Measurements from ENCODE around the gene CTNNAL1. TPM values are rescaled to one million over a fixed set of nuclear protein-coding genes. Genes with fewer than 3 reads are reported as not detected.

The CTNNAL1 gene
- total RNA-seq, 1 donor from 2014 or later: 13.7 TPM

GRCh38 chr9:109001275-109001676 lies 12.0 kb downstream of the CTNNAL1 start:
- Mint-ChIP-seq H3K27me3 (ENCODE audit: unreplicated experiment) (no peaks in the 10 kb centered on the region), H3K4me1 (ENCODE audit: low read depth, unreplicated experiment) (peaks cover 4% of the 10 kb centered on the region), H3K9me3 (ENCODE audit: unreplicated experiment) (peaks cover 4% of the 10 kb centered on the region), H3K27ac (ENCODE audit: unreplicated experiment) (no peak overlapping the region), H3K36me3 (ENCODE audit: unreplicated experiment) (peaks cover 18% of the 10 kb centered on the region), H3K4me3 (ENCODE audit: unreplicated experiment) (no peak overlapping the region)
- TF ChIP-seq CTCF (IDR thresholded peaks at IDR 0.05; ENCODE audit: partially characterized antibody, unreplicated experiment): no peak
- no peak for DNase-seq

GRCh38 chr9:108997112-108997511 lies 16.2 kb downstream of the CTNNAL1 start:
- Mint-ChIP-seq H3K36me3 (ENCODE audit: unreplicated experiment) (peaks cover under 1% of the 10 kb centered on the region), H3K9me3 (ENCODE audit: unreplicated experiment) (no peaks in the 10 kb centered on the region), H3K27ac (ENCODE audit: unreplicated experiment) (no peak overlapping the region), H3K4me3 (ENCODE audit: unreplicated experiment) (no peak overlapping the region), H3K27me3 (ENCODE audit: unreplicated experiment) (no peaks in the 10 kb centered on the region), H3K4me1 (ENCODE audit: low read depth, unreplicated experiment) (no peaks in the 10 kb centered on the region)
- DNase-seq: no peak
- TF ChIP-seq CTCF (IDR thresholded peaks at IDR 0.05; ENCODE audit: partially characterized antibody, unreplicated experiment): no peak

- H3K27me3 Mint-ChIP-seq (ENCODE audit: unreplicated experiment): no peaks in the 10 kb centered on the region
- no peak for TF ChIP-seq CTCF (IDR thresholded peaks at IDR 0.05; ENCODE audit: partially characterized antibody, unreplicated experiment)
- no peak overlapping the region for H3K27ac Mint-ChIP-seq (ENCODE audit: unreplicated experiment)
- H3K36me3 Mint-ChIP-seq (ENCODE audit: unreplicated experiment): no peaks in the 10 kb centered on the region
- no peaks in the 10 kb centered on the region for H3K9me3 Mint-ChIP-seq (ENCODE audit: unreplicated experiment)
- no peaks in the 10 kb centered on the region for H3K4me1 Mint-ChIP-seq (ENCODE audit: low read depth, unreplicated experiment)
- H3K4me3 Mint-ChIP-seq (ENCODE audit: unreplicated experiment): no peak overlapping the region
- no peak for DNase-seq
These were observed 16.7 kb downstream of the CTNNAL1 start for GRCh38 chr9:108996643-108997042.

- Mint-ChIP-seq H3K27ac (ENCODE audit: unreplicated experiment) (no peak overlapping the region), H3K4me1 (ENCODE audit: low read depth, unreplicated experiment) (no peaks in the 10 kb centered on the region), H3K36me3 (ENCODE audit: unreplicated experiment) (no peaks in the 10 kb centered on the region), H3K9me3 (ENCODE audit: unreplicated experiment) (no peaks in the 10 kb centered on the region), H3K4me3 (ENCODE audit: unreplicated experiment) (no peak overlapping the region), H3K27me3 (ENCODE audit: unreplicated experiment) (no peaks in the 10 kb centered on the region)
- DNase-seq: no peak
- no peak for TF ChIP-seq CTCF (IDR thresholded peaks at IDR 0.05; ENCODE audit: partially characterized antibody, unreplicated experiment)
These were observed 18.6 kb downstream of the CTNNAL1 start for GRCh38 chr9:108994695-108995094.

- H3K27ac Mint-ChIP-seq (ENCODE audit: unreplicated experiment): no peak overlapping the region
- no peaks in the 10 kb centered on the region for H3K4me1 Mint-ChIP-seq (ENCODE audit: low read depth, unreplicated experiment)
- no peak for TF ChIP-seq CTCF (IDR thresholded peaks at IDR 0.05; ENCODE audit: partially characterized antibody, unreplicated experiment)
- no peaks in the 10 kb centered on the region for H3K36me3 Mint-ChIP-seq (ENCODE audit: unreplicated experiment)
- DNase-seq: no peak
- H3K27me3 Mint-ChIP-seq (ENCODE audit: unreplicated experiment): no peaks in the 10 kb centered on the region
- no peaks in the 10 kb centered on the region for H3K9me3 Mint-ChIP-seq (ENCODE audit: unreplicated experiment)
- H3K4me3 Mint-ChIP-seq (ENCODE audit: unreplicated experiment): no peak overlapping the region
These were observed 21.8 kb downstream of the CTNNAL1 start for GRCh38 chr9:108991479-108991878.
